ENCODE measurements around the gene FOXC2. TPM values are rescaled to one million over a fixed set of nuclear protein-coding genes. Genes with fewer than 3 reads are reported as not detected.

FOXC2 gene
- total RNA-seq, 4 donors from 2014 or later, result 0.40 to 1.5 (median 0.50) TPM

GRCh38 chr16:86546638-86547013 is 20.0 kb upstream of the FOXC2 start:
- no peak for ATAC-seq
- WGBS, 2 donors (ENCODE audit: low coverage in 1 of 2), result 62 to 79% methylated on average over 7 to 8 of the region's 8 CpGs
- TF ChIP-seq POLR2A (IDR thresholded peaks at IDR 0.05) (no peak), POLR2AphosphoS5 (IDR thresholded peaks at IDR 0.05) (no peak), EP300 (IDR thresholded peaks at IDR 0.05) (no peak), CTCF (IDR thresholded peaks at IDR 0.05) (no peak)
- Histone ChIP-seq H3K36me3 (peaks cover 0 to 99% of the 10 kb centered on the region in 2 donors), H3K9me3 (no peaks in the 10 kb centered on the region), H3K27ac (peak overlapping the region in 1 of 4 donors; percentile 9), H3K4me3 (no peak overlapping the region), H3K27me3 (no peaks in the 10 kb centered on the region), H3K4me1 (no peaks in the 10 kb centered on the region)

GRCh38 chr16:86547286-86547685 is 19.3 kb upstream of the FOXC2 start:
- Histone ChIP-seq H3K4me3 (no peak overlapping the region), H3K9me3 (no peaks in the 10 kb centered on the region), H3K27me3 (no peaks in the 10 kb centered on the region), H3K4me1 (no peaks in the 10 kb centered on the region), H3K36me3 (peaks cover 0 to 99% of the 10 kb centered on the region in 2 donors), H3K27ac (no peak overlapping the region)
- ATAC-seq, result no peak
- 86 to 87% methylated on average over 5 to 7 of the region's 11 CpGs for WGBS, 2 donors (ENCODE audit: low coverage in 1 of 2)
- TF ChIP-seq POLR2A (IDR thresholded peaks at IDR 0.05), result no peak
- no peak for TF ChIP-seq CTCF (IDR thresholded peaks at IDR 0.05)
- TF ChIP-seq POLR2AphosphoS5 (IDR thresholded peaks at IDR 0.05), result no peak
- no peak for TF ChIP-seq EP300 (IDR thresholded peaks at IDR 0.05)

- TF ChIP-seq EP300 (IDR thresholded peaks at IDR 0.05) (no peak), CTCF (IDR thresholded peaks at IDR 0.05) (no peak), POLR2A (IDR thresholded peaks at IDR 0.05) (no peak), POLR2AphosphoS5 (IDR thresholded peaks at IDR 0.05) (no peak)
- H3K36me3 ChIP-seq, result peaks cover 0 to 85% of the 10 kb centered on the region in 2 donors
- H3K4me1 ChIP-seq, result peaks cover 0 to 19% (median 0%) of the 10 kb centered on the region in 3 donors
- no peak overlapping the region for H3K4me3 ChIP-seq
- no peak for ATAC-seq
- no peaks in the 10 kb centered on the region for H3K27me3 ChIP-seq
- no peak overlapping the region for H3K27ac ChIP-seq
- H3K9me3 ChIP-seq, result no peaks in the 10 kb centered on the region
- WGBS, 2 donors (ENCODE audit: low coverage in 1 of 2), result 74 to 80% methylated on average over 4 to 6 of the region's 8 CpGs
Measured at GRCh38 chr16:86549076-86549892, 17.3 kb upstream of the FOXC2 start.

- peaks cover 0 to 23% (median 0%) of the 10 kb centered on the region in 3 donors for H3K4me1 ChIP-seq
- no CpG with 5 or more reads among the region's 7 CpGs for WGBS, 2 donors (ENCODE audit: low coverage in 1 of 2)
- peaks cover 0 to 80% of the 10 kb centered on the region in 2 donors for H3K36me3 ChIP-seq
- no peak for TF ChIP-seq CTCF (IDR thresholded peaks at IDR 0.05)
- TF ChIP-seq EP300 (IDR thresholded peaks at IDR 0.05), result no peak
- TF ChIP-seq POLR2A (IDR thresholded peaks at IDR 0.05), result no peak
- no peak for TF ChIP-seq POLR2AphosphoS5 (IDR thresholded peaks at IDR 0.05)
- H3K4me3 ChIP-seq, result no peak overlapping the region
- H3K27ac ChIP-seq, result no peak overlapping the region
- H3K9me3 ChIP-seq, result no peaks in the 10 kb centered on the region
- no peaks in the 10 kb centered on the region for H3K27me3 ChIP-seq
- no peak for ATAC-seq
Measured at GRCh38 chr16:86549893-86550190, 16.8 kb upstream of the FOXC2 start.

- no peaks in the 10 kb centered on the region for H3K27me3 ChIP-seq
- peaks cover 0 to 24% (median 0%) of the 10 kb centered on the region in 3 donors for H3K4me1 ChIP-seq
- no peaks in the 10 kb centered on the region for H3K9me3 ChIP-seq
- no peak overlapping the region for H3K4me3 ChIP-seq
- no peak overlapping the region for H3K27ac ChIP-seq
- TF ChIP-seq EP300 (IDR thresholded peaks at IDR 0.05) (no peak), CTCF (IDR thresholded peaks at IDR 0.05) (no peak), POLR2A (IDR thresholded peaks at IDR 0.05) (no peak), POLR2AphosphoS5 (IDR thresholded peaks at IDR 0.05) (no peak)
- no peak for ATAC-seq
- peaks cover 0 to 75% of the 10 kb centered on the region in 2 donors for H3K36me3 ChIP-seq
- WGBS, 2 donors (ENCODE audit: low coverage in 1 of 2), result 85% methylated on average over 5 of the region's 5 CpGs; no CpG with 5 or more reads in 1 of the 2 donors
Measured at GRCh38 chr16:86550281-86550680, 16.3 kb upstream of the FOXC2 start.
